Measurements from ENCODE around the gene IL19.

DNA sequence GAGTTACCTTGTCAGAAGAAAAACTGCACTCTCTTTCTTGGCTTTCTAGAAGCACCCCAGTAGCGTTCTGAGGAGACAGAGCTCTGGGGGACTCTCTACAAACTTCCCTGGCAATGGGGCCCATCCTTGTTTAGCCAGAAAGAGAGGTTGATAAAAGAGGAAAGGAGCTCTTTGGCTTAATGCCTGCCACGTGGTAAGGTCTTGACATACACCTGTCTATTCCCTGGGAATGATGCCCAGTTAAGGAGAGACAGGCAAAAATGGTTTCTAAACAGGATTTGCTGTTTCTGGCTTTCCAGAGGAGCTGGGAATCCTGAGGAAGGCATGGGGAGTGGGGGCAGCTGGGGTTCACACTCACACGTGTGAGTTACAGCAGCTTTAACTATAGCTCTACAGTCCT, 64.6 kb downstream of the IL19 start:
- TF ChIP-seq, protein P1, sequence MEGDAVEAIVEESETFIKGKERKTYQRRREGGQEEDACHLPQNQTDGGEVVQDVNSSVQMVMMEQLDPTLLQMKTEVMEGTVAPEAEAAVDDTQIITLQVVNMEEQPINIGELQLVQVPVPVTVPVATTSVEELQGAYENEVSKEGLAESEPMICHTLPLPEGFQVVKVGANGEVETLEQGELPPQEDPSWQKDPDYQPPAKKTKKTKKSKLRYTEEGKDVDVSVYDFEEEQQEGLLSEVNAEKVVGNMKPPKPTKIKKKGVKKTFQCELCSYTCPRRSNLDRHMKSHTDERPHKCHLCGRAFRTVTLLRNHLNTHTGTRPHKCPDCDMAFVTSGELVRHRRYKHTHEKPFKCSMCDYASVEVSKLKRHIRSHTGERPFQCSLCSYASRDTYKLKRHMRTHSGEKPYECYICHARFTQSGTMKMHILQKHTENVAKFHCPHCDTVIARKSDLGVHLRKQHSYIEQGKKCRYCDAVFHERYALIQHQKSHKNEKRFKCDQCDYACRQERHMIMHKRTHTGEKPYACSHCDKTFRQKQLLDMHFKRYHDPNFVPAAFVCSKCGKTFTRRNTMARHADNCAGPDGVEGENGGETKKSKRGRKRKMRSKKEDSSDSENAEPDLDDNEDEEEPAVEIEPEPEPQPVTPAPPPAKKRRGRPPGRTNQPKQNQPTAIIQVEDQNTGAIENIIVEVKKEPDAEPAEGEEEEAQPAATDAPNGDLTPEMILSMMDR (IDR thresholded peaks at IDR 0.05; ENCODE audit: low read depth, low read length) = no peak
- no peak for TF ChIP-seq EZH2phosphoT487 (IDR thresholded peaks at IDR 0.05; ENCODE audit: low read depth)
